ENCODE data around the gene MYL6. TPM values are rescaled to one million over a fixed set of nuclear protein-coding genes. Genes with fewer than 3 reads are reported as not detected.

Gene MYL6
- total and polyA plus RNA-seq, 9 of the 15 experiments (the other 6 are each of a cell fraction or from before 2014, with no cell fraction given): 557 to 1,664 (median 958) TPM

DNA sequence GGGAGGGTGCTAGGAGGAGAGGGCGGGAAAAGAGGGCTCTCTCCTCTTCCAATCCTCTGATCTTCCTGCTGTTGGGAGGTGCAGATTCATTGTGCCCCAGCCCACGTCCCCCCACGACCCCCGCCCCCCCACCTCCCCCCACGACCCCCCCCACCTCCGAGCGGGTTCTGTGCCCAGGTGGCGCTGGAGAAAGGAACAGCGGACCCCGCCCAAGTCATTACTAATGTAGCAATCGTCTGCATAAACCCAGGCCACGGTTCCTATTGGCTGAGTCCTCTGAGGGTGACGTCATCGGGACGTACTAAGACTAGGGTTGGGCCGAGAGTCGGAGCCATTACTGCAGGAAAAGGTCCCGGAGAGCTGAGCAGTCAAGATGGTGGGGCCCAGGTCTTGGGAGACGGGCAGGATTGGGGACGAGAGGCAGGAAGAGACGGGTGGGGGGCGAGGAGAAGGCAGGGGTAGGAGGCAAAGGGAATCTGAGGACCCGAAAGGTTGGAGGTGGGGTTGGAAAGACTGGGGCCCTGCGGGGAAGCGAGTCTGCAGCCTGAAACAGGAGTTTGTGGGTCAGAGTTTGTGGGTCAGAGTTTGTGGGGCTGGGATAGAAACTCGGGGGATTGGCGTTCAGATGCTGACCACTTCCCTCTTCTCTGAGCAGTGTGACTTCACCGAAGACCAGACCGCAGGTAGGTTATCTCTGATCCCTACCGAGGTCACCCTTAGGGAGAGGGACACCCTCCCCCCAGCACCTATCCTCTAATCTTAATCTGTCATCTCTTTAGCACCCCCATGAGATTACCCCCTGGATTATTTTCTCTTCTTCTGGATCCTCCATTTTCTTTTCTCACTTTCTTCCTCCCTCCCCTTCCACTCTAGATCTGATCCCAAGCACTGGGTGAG is at the start of gene MYL6 (continued):
- no peak for TF ChIP-seq SRSF3 (IDR thresholded peaks at IDR 0.05; ENCODE audit: insufficient read depth, low read length)
- TF ChIP-seq NFIX (CRISPR knock-in tag; IDR thresholded peaks at IDR 0.05; ENCODE audit: low read depth): no peak
- TF ChIP-seq RBM14 (IDR thresholded peaks at IDR 0.05; ENCODE audit: borderline replicate concordance, insufficient read depth, low read depth, low read length): no peak
- TF ChIP-seq FOXJ3 (CRISPR knock-in tag; IDR thresholded peaks at IDR 0.05): no peak

DNA sequence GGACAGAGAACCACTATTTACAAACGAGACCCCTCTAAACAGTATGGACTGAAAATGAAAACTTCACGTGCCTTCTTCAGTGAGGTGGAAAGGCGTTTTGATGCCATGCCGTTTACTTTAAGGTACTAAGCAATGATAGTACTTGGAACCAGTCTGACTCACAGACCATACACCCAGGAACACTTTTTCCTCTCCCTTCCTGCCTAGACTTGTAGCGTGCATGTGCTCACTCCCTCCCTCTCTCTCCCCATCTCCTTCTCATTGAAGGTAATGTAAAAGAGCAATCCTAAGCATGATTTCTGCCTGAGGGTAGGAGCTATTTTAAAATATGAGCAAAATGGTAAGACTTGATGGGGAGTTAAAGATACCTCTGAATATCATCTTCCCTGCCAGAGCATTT is 47.6 kb upstream of the MYL6 start:
- H3K4me3 ChIP-seq: no peak overlapping the region
- no peak overlapping the region for H3K27ac ChIP-seq (ENCODE audit: extremely low read depth, low read depth, low read length)
- H3K4me2 ChIP-seq (ENCODE audit: insufficient read depth, low read length): no peak overlapping the region
- no TSS peak for BruUV-seq (replicated peaks)
- peaks cover 12% of the 10 kb centered on the region for H3K9me3 ChIP-seq (replicated peaks; ENCODE audit: control insufficient read depth, insufficient read depth, low read depth, low read length)
- H3K4me1 ChIP-seq (replicated peaks in 1 of 2; ENCODE audit: control insufficient read depth in 2 of 2, insufficient read depth in 2 of 2, low read length in 2 of 2): peaks cover 0 to 17% of the 10 kb centered on the region in 2 experiments; a peak in 2 of 5 replicates
- H3K9me1 ChIP-seq (ENCODE audit: control insufficient read depth, insufficient read depth, low read length): no peaks in the 10 kb centered on the region
- no peak for ATAC-seq
- peaks cover 31% of the 10 kb centered on the region for H3K79me2 ChIP-seq (ENCODE audit: control insufficient read depth, insufficient read depth, low read length)
- ChIA-PET POLR2A (interaction anchor here (7.8 kb wide), 1 partner anchor 6 kb away, joined by 125 read pairs; the partner anchor contains the start of genes RPL41 and ZC3H10), CTCF (ENCODE audit: low intra/inter-chr PET ratio) (no interaction called here)
- peaks cover 88% of the 10 kb centered on the region for H3K36me3 ChIP-seq (ENCODE audit: control insufficient read depth, insufficient read depth, low read length)
- H4K20me1 ChIP-seq (replicated peaks; ENCODE audit: control insufficient read depth, insufficient read depth, low read length): peaks cover 7% of the 10 kb centered on the region
- FAIRE-seq: no peak
- DNase-seq (ENCODE audit: extremely low read depth in 1 of 4, low spot score in 3 of 4): no peak
- H3K27me3 ChIP-seq (ENCODE audit: control insufficient read depth in 2 of 2, insufficient read depth in 2 of 2, low read length in 2 of 2): no peaks in the 10 kb centered on the region
- intact Hi-C loops (cut with micrococcal nuclease) (no loop called here), in situ Hi-C loops (cut with MboI) (no loop called here)
- no peak overlapping the region for H2AFZ ChIP-seq (ENCODE audit: low read depth, low read length)
- WGBS (ENCODE audit: insufficient coverage, low coverage, missing lambda C conversion rate): 94% methylated on average over 5 of the region's 5 CpGs
- no peak overlapping the region for H3K9ac ChIP-seq (ENCODE audit: insufficient read depth in 1 of 2, low read depth in 2 of 2, low read length in 2 of 2)
- TF ChIP-seq, protein P1, sequence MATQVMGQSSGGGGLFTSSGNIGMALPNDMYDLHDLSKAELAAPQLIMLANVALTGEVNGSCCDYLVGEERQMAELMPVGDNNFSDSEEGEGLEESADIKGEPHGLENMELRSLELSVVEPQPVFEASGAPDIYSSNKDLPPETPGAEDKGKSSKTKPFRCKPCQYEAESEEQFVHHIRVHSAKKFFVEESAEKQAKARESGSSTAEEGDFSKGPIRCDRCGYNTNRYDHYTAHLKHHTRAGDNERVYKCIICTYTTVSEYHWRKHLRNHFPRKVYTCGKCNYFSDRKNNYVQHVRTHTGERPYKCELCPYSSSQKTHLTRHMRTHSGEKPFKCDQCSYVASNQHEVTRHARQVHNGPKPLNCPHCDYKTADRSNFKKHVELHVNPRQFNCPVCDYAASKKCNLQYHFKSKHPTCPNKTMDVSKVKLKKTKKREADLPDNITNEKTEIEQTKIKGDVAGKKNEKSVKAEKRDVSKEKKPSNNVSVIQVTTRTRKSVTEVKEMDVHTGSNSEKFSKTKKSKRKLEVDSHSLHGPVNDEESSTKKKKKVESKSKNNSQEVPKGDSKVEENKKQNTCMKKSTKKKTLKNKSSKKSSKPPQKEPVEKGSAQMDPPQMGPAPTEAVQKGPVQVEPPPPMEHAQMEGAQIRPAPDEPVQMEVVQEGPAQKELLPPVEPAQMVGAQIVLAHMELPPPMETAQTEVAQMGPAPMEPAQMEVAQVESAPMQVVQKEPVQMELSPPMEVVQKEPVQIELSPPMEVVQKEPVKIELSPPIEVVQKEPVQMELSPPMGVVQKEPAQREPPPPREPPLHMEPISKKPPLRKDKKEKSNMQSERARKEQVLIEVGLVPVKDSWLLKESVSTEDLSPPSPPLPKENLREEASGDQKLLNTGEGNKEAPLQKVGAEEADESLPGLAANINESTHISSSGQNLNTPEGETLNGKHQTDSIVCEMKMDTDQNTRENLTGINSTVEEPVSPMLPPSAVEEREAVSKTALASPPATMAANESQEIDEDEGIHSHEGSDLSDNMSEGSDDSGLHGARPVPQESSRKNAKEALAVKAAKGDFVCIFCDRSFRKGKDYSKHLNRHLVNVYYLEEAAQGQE (IDR thresholded peaks at IDR 0.05; ENCODE audit: borderline replicate concordance): no peak
- TF ChIP-seq, protein P1 (CRISPR knock-in tag; IDR thresholded peaks at IDR 0.05; ENCODE audit: low read depth): no peak
- TF ChIP-seq HDAC1 (IDR thresholded peaks at IDR 0.05): no peak
- no peak for TF ChIP-seq EP300 (IDR thresholded peaks at IDR 0.05; ENCODE audit: low read length)
- no peak for TF ChIP-seq TEAD1 (CRISPR knock-in tag; IDR thresholded peaks at IDR 0.05)
- no peak for TF ChIP-seq RBM25 (IDR thresholded peaks at IDR 0.05; ENCODE audit: low read depth, low read length, severe bottlenecking)
- no peak for TF ChIP-seq TBP (optimal IDR thresholded peaks at IDR 0.05; ENCODE audit: low read depth, low read length)
- no peak for TF ChIP-seq ZBTB8A (IDR thresholded peaks at IDR 0.05; ENCODE audit: partially characterized antibody)

Data from K562 (cell line).